Measurements from ENCODE around the gene PRDM16.

The PRDM16 gene

DNA sequence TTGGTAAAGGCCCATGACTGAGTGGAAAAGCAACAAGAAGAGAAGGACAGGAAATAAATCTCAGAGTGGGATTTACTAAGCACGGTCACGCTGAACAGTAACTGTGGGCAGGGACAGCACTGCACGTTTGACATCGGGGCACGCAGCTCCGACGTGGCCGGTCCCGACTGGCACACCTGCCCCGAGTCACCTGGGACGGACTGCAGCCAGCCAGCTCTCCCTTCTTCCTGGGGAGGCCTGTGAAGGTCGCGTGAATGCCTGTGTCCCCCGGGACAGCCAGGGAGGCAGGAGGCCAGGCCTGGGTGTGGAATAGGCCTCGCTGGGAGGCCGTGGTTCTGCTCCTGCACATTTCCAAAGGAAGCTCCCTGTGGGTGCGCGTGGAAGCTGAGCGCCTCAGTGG, 140.2 kb downstream of the PRDM16 start:
- DNase-seq (ENCODE audit: low spot score): no peak
- no peak overlapping the region for H3K27ac ChIP-seq
- TF ChIP-seq, protein P1, sequence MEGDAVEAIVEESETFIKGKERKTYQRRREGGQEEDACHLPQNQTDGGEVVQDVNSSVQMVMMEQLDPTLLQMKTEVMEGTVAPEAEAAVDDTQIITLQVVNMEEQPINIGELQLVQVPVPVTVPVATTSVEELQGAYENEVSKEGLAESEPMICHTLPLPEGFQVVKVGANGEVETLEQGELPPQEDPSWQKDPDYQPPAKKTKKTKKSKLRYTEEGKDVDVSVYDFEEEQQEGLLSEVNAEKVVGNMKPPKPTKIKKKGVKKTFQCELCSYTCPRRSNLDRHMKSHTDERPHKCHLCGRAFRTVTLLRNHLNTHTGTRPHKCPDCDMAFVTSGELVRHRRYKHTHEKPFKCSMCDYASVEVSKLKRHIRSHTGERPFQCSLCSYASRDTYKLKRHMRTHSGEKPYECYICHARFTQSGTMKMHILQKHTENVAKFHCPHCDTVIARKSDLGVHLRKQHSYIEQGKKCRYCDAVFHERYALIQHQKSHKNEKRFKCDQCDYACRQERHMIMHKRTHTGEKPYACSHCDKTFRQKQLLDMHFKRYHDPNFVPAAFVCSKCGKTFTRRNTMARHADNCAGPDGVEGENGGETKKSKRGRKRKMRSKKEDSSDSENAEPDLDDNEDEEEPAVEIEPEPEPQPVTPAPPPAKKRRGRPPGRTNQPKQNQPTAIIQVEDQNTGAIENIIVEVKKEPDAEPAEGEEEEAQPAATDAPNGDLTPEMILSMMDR (conservative IDR thresholded peaks at IDR 0.05; ENCODE audit: low read depth): no peak
- ChIA-PET CTCF (no interaction called here), POLR2A (ENCODE audit: low non-redundant PET) (no interaction called here)

DNA sequence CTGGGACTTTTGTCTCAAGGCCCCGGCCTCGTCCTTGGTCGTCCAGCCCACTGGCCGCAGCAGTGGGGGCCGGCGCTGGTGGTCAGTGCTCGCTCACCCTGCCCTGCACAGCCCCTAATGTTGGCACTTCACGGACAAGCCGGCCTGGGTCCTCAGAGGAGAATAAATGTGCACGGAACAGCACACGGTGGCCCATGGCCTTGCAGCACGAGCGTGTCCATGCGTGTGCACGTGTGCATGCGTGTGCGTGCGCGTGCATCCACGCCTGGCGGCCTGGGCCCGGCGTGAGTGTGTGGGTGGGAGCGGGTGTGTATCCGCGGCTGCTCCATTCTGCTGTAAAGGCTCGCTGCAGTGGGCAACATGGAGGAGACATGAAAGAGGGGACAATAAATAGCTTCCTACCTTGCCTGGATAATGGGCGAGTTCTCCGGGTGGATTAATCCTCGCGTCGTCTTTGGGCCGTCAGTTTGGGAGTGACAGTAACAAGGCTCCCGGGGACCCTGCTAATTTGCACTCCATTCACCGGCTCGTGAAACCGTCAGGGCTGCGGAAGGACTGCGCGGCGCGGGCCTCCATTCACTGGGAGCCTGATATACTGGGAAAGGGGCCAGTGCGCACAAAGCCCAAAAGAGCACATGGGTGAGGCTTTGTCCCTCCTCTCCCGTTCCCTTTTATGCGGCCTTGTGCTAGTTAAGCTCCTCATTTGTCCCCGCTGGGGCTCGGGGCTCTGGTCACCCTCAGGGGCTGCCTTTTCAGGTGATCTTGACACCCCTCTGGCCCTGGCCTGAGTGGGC, 142.8 kb downstream of the PRDM16 start:
- ChIA-PET POLR2A (ENCODE audit: low non-redundant PET) (no interaction called here), CTCF (interaction anchor here (0.7 kb wide), 1 partner anchor 20 kb away, joined by 3 read pairs; no protein-coding TSS in a partner anchor)
- H3K27ac ChIP-seq: no peak overlapping the region
- DNase-seq (ENCODE audit: low spot score): no peak
- TF ChIP-seq, protein P1 (conservative IDR thresholded peaks at IDR 0.05; ENCODE audit: low read depth): no peak

DNA sequence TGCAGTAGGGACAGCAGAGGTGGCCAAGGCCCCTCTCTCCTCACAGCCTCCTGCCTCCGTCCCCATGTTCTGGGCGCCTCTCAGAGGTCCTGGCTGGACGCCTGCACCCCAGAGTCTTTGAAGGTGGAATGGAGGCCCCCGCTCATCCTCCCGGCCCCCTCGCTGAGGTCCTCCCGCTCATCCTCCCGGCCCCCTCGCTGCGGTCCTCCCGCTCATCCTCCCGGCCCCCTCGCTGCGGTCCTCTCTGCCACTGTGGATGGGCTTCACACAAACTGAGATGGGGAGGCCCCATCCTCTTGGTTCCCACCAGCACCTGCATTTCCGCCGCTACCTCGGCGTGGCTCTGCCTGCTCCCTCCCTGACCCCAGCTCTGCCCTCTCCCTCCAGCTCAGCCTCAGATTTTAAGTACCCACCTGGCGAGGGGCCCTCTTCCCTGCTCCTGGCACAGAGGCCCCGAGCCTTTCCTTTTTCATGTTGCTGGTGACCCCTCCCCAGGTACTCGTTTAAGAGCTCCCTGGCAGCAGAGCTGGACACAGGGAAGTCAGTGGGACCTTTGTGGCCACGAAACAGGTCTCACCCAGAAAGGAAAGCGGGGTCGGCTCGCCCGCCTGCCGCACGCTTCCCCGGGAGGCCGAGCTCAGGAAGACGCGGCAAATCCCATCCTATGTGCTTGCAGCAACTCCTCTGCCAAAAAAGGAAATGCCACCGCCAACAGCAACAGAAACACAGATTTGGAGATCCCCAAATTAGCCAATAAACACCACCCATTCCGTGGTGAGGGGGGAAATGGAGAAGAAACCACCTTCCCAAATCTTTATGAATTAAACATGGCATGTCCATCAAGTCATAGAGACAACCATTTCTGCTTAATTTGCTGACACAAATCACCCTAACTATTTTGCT, 143.7 kb downstream of the PRDM16 start:
- H3K27ac ChIP-seq: no peak overlapping the region
- CTCF ChIA-PET: no interaction called here
- DNase-seq (ENCODE audit: low spot score): no peak
- POLR2A ChIA-PET (ENCODE audit: low non-redundant PET): no interaction called here
- TF ChIP-seq, protein P1 (conservative IDR thresholded peaks at IDR 0.05; ENCODE audit: low read depth): no peak

DNA sequence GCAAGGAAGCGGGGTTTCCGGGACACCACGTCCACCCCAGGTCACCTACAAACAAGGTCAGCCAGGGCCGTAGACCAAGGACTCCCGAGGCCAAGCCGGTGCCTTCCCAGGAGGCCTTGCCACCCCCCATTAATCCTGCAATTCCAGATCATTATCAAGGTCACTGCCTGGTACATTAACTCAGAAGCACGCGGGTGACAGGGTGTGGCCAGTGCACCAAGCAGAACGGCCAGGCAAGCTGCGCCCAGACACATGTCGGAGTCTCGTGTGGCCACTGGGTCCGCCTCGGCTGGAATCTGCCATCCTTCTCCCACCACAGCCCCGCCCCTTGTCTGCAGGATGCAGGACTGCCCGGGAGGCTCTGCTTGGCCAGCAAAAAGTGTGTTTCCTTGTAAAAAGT, 144.7 kb downstream of the PRDM16 start:
- DNase-seq (ENCODE audit: low spot score): no peak
- POLR2A ChIA-PET (ENCODE audit: low non-redundant PET): no interaction called here
- TF ChIP-seq, protein P1 (conservative IDR thresholded peaks at IDR 0.05; ENCODE audit: low read depth): no peak
- CTCF ChIA-PET: no interaction called here
- no peak overlapping the region for H3K27ac ChIP-seq

DNA sequence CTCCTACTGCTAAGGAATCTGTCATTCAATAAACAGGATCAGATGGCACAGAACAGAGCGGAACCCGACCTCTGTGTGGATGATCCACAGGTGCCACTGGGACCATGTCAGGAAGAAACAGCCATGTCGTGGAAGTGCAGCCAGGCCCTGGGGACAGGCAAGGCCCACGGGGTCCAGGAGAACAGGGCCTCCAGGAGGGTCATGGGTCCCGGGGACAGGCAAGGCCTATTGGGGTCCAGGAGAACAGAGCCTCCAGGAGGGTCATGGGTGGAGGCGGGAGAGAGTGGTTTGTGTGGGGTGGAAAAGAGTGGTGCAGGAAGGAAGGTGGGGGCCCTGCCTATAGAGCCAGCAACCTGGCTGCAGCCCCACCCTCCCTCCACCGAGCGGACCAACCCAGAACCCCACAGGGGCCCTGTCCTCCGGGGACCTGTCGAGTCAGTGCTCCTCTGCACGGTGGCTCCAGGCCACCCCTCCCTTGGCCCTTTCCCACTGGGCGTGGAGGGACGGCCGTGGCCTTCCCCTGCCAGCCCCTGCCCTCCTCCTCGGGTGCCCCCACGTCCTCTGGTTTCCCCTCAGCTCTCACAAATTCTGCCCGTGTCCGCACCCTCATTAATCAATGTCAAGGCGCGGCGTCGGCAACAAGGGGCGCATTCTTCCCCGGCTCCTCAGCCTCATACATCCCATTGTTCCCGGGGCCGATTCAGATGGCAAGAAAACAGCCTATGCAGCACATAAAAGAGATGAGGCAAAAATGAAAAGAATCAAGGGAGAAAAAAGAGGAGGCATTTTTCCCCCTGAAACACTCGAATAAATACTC, 146.4 kb downstream of the PRDM16 start:
- TF ChIP-seq, protein P1 (conservative IDR thresholded peaks at IDR 0.05; ENCODE audit: low read depth): no peak

DNA sequence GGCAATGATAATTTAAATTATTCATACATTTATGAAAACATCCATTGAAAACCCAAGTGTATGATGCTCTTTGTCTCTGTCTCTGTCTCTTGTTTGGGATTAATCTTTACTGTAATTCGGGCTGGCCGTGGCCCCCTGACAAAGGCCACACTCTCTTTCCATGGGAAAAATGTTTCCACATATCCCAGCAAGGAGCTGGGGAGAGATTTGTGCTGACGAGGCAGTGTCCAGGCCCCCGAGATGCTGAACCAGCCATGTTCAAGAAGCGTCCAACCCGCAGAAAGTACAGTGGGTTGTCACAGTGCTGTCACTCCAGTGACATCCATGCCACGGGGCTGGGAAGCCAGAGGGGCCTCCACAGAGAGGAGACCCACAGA, 147.0 kb downstream of the PRDM16 start:
- TF ChIP-seq, protein P1 (conservative IDR thresholded peaks at IDR 0.05; ENCODE audit: low read depth): no peak
- ChIA-PET POLR2A (ENCODE audit: low non-redundant PET) (no interaction called here), CTCF (no interaction called here)
- H3K27ac ChIP-seq: no peak overlapping the region
- no peak for DNase-seq (ENCODE audit: low spot score)

More for the DNA sequence above, 146.4 kb downstream of the PRDM16 start:
- no peak overlapping the region for H3K27ac ChIP-seq
- POLR2A ChIA-PET (ENCODE audit: low non-redundant PET): no interaction called here
- no peak for DNase-seq (ENCODE audit: low spot score)
- CTCF ChIA-PET: no interaction called here
